ENCODE results near the gene MYCT1. TPM values are rescaled to one million over a fixed set of nuclear protein-coding genes. Genes with fewer than 3 reads are reported as not detected.

Gene MYCT1
- total and polyA plus RNA-seq, 2 experiments from 2014 or later, result 1.9 to 2.5 TPM

DNA sequence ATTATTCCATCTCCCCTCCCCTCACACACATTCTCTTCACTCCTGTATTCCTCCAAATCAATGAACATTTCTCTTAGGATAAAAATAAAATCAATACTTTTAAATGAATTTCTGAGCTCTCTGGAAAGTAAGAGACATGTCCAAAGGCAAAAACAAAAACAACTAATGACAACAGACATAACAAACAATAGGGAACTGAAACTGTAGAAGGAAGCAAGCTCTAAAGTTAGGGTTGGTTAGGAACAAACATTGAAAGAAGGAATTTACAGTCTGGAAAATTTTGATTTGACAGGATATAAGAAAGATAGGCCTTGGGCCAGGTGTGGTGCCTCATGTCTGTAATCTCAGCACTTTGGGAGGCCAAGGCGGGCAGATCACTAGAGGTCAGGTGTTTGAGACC lies 17.5 kb upstream of the MYCT1 start (continued):
- TF ChIP-seq, protein P1, sequence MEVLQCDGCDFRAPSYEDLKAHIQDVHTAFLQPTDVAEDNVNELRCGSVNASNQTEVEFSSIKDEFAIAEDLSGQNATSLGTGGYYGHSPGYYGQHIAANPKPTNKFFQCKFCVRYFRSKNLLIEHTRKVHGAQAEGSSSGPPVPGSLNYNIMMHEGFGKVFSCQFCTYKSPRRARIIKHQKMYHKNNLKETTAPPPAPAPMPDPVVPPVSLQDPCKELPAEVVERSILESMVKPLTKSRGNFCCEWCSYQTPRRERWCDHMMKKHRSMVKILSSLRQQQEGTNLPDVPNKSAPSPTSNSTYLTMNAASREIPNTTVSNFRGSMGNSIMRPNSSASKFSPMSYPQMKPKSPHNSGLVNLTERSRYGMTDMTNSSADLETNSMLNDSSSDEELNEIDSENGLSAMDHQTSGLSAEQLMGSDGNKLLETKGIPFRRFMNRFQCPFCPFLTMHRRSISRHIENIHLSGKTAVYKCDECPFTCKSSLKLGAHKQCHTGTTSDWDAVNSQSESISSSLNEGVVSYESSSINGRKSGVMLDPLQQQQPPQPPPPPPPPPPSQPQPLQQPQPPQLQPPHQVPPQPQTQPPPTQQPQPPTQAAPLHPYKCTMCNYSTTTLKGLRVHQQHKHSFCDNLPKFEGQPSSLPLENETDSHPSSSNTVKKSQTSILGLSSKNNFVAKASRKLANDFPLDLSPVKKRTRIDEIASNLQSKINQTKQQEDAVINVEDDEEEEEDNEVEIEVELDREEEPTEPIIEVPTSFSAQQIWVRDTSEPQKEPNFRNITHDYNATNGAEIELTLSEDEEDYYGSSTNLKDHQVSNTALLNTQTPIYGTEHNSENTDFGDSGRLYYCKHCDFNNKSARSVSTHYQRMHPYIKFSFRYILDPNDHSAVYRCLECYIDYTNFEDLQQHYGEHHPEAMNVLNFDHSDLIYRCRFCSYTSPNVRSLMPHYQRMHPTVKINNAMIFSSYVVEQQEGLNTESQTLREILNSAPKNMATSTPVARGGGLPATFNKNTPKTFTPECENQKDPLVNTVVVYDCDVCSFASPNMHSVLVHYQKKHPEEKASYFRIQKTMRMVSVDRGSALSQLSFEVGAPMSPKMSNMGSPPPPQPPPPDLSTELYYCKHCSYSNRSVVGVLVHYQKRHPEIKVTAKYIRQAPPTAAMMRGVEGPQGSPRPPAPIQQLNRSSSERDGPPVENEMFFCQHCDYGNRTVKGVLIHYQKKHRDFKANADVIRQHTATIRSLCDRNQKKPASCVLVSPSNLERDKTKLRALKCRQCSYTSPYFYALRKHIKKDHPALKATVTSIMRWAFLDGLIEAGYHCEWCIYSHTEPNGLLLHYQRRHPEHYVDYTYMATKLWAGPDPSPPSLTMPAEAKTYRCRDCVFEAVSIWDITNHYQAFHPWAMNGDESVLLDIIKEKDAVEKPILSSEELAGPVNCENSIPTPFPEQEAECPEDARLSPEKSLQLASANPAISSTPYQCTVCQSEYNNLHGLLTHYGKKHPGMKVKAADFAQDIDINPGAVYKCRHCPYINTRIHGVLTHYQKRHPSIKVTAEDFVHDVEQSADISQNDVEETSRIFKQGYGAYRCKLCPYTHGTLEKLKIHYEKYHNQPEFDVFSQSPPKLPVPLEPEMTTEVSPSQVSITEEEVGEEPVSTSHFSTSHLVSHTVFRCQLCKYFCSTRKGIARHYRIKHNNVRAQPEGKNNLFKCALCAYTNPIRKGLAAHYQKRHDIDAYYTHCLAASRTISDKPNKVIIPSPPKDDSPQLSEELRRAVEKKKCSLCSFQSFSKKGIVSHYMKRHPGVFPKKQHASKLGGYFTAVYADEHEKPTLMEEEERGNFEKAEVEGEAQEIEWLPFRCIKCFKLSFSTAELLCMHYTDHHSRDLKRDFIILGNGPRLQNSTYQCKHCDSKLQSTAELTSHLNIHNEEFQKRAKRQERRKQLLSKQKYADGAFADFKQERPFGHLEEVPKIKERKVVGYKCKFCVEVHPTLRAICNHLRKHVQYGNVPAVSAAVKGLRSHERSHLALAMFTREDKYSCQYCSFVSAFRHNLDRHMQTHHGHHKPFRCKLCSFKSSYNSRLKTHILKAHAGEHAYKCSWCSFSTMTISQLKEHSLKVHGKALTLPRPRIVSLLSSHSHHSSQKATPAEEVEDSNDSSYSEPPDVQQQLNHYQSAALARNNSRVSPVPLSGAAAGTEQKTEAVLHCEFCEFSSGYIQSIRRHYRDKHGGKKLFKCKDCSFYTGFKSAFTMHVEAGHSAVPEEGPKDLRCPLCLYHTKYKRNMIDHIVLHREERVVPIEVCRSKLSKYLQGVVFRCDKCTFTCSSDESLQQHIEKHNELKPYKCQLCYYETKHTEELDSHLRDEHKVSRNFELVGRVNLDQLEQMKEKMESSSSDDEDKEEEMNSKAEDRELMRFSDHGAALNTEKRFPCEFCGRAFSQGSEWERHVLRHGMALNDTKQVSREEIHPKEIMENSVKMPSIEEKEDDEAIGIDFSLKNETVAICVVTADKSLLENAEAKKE (CRISPR knock-in tag; IDR thresholded peaks at IDR 0.05), result no peak
- TF ChIP-seq JUNB (IDR thresholded peaks at IDR 0.05; ENCODE audit: unreplicated experiment) (no peak), POLR2AphosphoS5 (IDR thresholded peaks at IDR 0.05; ENCODE audit: low read depth) (no peak), ZNF114 (CRISPR knock-in tag; IDR thresholded peaks at IDR 0.05) (no peak), CREB1 (CRISPR knock-in tag; IDR thresholded peaks at IDR 0.05; ENCODE audit: low read depth) (no peak), NANOG (IDR thresholded peaks at IDR 0.05; ENCODE audit: borderline replicate concordance) (no peak), STAT1 (IDR thresholded peaks at IDR 0.05; ENCODE audit: unreplicated experiment) (no peak)
- TF ChIP-seq, protein P2, sequence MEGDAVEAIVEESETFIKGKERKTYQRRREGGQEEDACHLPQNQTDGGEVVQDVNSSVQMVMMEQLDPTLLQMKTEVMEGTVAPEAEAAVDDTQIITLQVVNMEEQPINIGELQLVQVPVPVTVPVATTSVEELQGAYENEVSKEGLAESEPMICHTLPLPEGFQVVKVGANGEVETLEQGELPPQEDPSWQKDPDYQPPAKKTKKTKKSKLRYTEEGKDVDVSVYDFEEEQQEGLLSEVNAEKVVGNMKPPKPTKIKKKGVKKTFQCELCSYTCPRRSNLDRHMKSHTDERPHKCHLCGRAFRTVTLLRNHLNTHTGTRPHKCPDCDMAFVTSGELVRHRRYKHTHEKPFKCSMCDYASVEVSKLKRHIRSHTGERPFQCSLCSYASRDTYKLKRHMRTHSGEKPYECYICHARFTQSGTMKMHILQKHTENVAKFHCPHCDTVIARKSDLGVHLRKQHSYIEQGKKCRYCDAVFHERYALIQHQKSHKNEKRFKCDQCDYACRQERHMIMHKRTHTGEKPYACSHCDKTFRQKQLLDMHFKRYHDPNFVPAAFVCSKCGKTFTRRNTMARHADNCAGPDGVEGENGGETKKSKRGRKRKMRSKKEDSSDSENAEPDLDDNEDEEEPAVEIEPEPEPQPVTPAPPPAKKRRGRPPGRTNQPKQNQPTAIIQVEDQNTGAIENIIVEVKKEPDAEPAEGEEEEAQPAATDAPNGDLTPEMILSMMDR (conservative IDR thresholded peaks at IDR 0.05; ENCODE audit: low read depth in 2 of 2), result no peak
- TF ChIP-seq, protein P3, sequence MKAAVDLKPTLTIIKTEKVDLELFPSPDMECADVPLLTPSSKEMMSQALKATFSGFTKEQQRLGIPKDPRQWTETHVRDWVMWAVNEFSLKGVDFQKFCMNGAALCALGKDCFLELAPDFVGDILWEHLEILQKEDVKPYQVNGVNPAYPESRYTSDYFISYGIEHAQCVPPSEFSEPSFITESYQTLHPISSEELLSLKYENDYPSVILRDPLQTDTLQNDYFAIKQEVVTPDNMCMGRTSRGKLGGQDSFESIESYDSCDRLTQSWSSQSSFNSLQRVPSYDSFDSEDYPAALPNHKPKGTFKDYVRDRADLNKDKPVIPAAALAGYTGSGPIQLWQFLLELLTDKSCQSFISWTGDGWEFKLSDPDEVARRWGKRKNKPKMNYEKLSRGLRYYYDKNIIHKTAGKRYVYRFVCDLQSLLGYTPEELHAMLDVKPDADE (IDR thresholded peaks at IDR 0.05), result no peak
